ENCODE results near the gene JUN. TPM values are rescaled to one million over a fixed set of nuclear protein-coding genes. Genes with fewer than 3 reads are reported as not detected.

The JUN gene
- polyA plus RNA-seq, 2 of the 4 experiments (the other 2 are of a cell fraction): 23.3 to 59.8 TPM

DNA sequence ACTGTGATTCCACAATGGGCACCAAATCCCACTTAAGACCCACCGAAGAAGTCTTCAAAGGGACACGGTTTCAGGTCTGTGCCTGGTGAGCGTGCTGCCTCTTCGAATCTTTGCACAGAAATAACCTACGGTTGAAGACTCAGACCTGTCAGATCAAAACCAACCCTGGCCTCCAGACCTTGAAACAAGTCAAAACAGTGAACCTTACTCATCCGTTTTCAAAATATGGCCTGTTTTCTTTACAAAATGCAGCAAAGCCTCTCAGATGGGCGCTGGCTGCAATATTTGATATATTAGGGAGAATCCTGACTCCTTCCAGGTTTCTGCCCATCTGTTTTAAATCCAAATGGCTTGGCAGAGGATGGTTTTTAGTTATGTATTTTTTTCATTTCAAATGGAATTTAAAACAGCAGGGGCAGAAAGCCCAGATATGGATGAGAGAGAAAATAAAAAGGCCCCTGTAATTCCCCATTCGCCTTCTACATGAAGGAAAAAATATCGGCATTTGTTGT is 14.0 kb downstream of the JUN start (continued):
- TF ChIP-seq PBX3 (IDR thresholded peaks at IDR 0.05): no peak
- no peak for TF ChIP-seq FOSL2 (IDR thresholded peaks at IDR 0.05)
- TF ChIP-seq FOSL2 (CRISPR knock-in tag; IDR thresholded peaks at IDR 0.05): no peak
- TF ChIP-seq, protein P1, sequence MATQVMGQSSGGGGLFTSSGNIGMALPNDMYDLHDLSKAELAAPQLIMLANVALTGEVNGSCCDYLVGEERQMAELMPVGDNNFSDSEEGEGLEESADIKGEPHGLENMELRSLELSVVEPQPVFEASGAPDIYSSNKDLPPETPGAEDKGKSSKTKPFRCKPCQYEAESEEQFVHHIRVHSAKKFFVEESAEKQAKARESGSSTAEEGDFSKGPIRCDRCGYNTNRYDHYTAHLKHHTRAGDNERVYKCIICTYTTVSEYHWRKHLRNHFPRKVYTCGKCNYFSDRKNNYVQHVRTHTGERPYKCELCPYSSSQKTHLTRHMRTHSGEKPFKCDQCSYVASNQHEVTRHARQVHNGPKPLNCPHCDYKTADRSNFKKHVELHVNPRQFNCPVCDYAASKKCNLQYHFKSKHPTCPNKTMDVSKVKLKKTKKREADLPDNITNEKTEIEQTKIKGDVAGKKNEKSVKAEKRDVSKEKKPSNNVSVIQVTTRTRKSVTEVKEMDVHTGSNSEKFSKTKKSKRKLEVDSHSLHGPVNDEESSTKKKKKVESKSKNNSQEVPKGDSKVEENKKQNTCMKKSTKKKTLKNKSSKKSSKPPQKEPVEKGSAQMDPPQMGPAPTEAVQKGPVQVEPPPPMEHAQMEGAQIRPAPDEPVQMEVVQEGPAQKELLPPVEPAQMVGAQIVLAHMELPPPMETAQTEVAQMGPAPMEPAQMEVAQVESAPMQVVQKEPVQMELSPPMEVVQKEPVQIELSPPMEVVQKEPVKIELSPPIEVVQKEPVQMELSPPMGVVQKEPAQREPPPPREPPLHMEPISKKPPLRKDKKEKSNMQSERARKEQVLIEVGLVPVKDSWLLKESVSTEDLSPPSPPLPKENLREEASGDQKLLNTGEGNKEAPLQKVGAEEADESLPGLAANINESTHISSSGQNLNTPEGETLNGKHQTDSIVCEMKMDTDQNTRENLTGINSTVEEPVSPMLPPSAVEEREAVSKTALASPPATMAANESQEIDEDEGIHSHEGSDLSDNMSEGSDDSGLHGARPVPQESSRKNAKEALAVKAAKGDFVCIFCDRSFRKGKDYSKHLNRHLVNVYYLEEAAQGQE (IDR thresholded peaks at IDR 0.05): no peak
- TF ChIP-seq HDAC2 (IDR thresholded peaks at IDR 0.05): no peak
- TF ChIP-seq NPAS2 (CRISPR knock-in tag; IDR thresholded peaks at IDR 0.05; ENCODE audit: borderline replicate concordance): no peak
- TF ChIP-seq E2F6 (IDR thresholded peaks at IDR 0.05; ENCODE audit: borderline replicate concordance, low read depth): no peak
- TF ChIP-seq, protein P2, sequence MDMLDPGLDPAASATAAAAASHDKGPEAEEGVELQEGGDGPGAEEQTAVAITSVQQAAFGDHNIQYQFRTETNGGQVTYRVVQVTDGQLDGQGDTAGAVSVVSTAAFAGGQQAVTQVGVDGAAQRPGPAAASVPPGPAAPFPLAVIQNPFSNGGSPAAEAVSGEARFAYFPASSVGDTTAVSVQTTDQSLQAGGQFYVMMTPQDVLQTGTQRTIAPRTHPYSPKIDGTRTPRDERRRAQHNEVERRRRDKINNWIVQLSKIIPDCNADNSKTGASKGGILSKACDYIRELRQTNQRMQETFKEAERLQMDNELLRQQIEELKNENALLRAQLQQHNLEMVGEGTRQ (IDR thresholded peaks at IDR 0.05): no peak

- DNase-seq (ENCODE audit: low read depth in 1 of 2, low spot score in 1 of 2): peak; percentile 45 to 49
- ChIA-PET CTCF (interaction anchor here (0.7 to 2.8 kb wide), 8 partner anchors 9 to 990 kb away, joined by 3 to 8 read pairs (median 4); no protein-coding TSS in a partner anchor), POLR2A (no interaction called here)
- ATAC-seq: peak; percentile 59 to 80; a peak in 4 of 6 replicates
- WGBS (ENCODE audit: missing lambda C conversion rate): 41% methylated on average over 18 of the region's 22 CpGs
- Histone ChIP-seq H3K9me3 (no peaks in the 10 kb centered on the region), H3K27ac (no peak overlapping the region), H3K4me3 (no peak overlapping the region), H3K4me1 (peaks cover 7% of the 10 kb centered on the region), H3K4me2 (no peak overlapping the region)
- FAIRE-seq: no peak
- TF ChIP-seq SMC3 (IDR thresholded peaks at IDR 0.05) (peak; percentile 67), RAD21 (conservative IDR thresholded peaks at IDR 0.05 in 1 of 2, IDR thresholded peaks at IDR 0.05 in 1 of 2) (peak; percentile 65 to 74), ZNF302 (CRISPR knock-in tag; IDR thresholded peaks at IDR 0.05) (no peak), CTCF (IDR thresholded peaks at IDR 0.05) (peak; percentile 72)
Measured at GRCh38 chr1:58768971-58769808, 14.7 kb downstream of the JUN start.

DNA sequence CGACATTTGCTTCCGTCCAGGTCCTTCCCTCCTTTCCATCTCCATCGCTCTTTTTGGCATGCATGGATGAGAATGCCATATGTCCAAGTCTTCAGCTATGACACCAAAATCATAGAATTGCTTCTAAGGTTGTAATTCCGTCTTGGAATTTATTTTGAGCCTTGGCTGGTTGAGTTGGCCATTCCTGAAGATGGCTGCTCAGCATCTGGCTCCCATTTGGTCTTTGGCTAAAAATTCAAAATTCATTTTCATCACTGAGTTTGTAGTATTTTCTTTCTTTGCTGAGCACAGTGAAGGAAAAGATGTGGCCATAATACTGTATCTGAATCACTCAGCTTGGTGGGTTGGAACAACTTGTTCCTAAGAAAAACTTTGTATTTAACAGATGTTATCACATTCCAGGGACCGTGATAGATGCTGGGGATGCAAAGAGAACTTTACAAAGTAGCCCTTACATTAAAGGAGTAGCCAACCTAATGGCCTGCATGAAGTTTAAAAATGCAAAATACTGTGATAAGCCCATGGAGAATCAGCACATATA is 15.6 kb downstream of the JUN start:
- WGBS (ENCODE audit: missing lambda C conversion rate): 77% methylated on average over 5 of the region's 5 CpGs
- Histone ChIP-seq H3K4me2 (no peak overlapping the region), H3K4me3 (no peak overlapping the region), H3K27ac (no peak overlapping the region), H3K9me3 (no peaks in the 10 kb centered on the region), H3K4me1 (peaks cover 15% of the 10 kb centered on the region)
- POLR2A ChIA-PET: no interaction called here
- no peak for FAIRE-seq
- no peak for ATAC-seq
- TF ChIP-seq TP53 (CRISPR knock-in tag; IDR thresholded peaks at IDR 0.05) (no peak), HEYL (CRISPR knock-in tag; IDR thresholded peaks at IDR 0.05) (no peak), NFE2L2 (conservative IDR thresholded peaks at IDR 0.05; ENCODE audit: low read length) (no peak), FOSL2 (IDR thresholded peaks at IDR 0.05) (no peak), FOSL2 (CRISPR knock-in tag; IDR thresholded peaks at IDR 0.05) (no peak), RFX5 (IDR thresholded peaks at IDR 0.05) (no peak), POLR2A (IDR thresholded peaks at IDR 0.05; ENCODE audit: low read length) (no peak), NR3C1 (IDR thresholded peaks at IDR 0.05) (no peak), PHF8 (IDR thresholded peaks at IDR 0.05; ENCODE audit: borderline replicate concordance, low read depth) (no peak), HOXB13 (CRISPR knock-in tag; IDR thresholded peaks at IDR 0.05; ENCODE audit: low read depth) (no peak)
- DNase-seq (ENCODE audit: low read depth in 1 of 2, low spot score in 1 of 2): no peak
- CTCF ChIA-PET: interaction anchor here (0.7 to 2.8 kb wide), 9 partner anchors 10 to 991 kb away, joined by 3 to 8 read pairs (median 4); no protein-coding TSS in a partner anchor
